Mesodermal cell (in vitro differentiated cells): ENCODE data around the gene SRA1.

ENCODE experiments used
- H3K27ac ChIP-seq: 2 replicates; pipeline ENCODE4 v1.7.0; 2013; ENCODE audit warnings: mild to moderate bottlenecking, low read depth, low read length, moderate library complexity; ENCODE audit not compliant: severe bottlenecking
- H3K36me3 ChIP-seq: 2 replicates; pipeline ENCODE4 v1.7.1; 2013; ENCODE audit warnings: mild to moderate bottlenecking, low read length, moderate library complexity; ENCODE audit not compliant: control insufficient read depth, insufficient read depth
- H3K4me1 ChIP-seq: one replicate; pipeline ENCODE4 v1.7.1; 2013; ENCODE audit warnings: mild to moderate bottlenecking, low read length; ENCODE audit not compliant: insufficient read depth, control insufficient read depth, poor library complexity, severe bottlenecking
- H3K4me3 ChIP-seq: 2 replicates; pipeline ENCODE4 v1.7.0; 2013; ENCODE audit warnings: low read length, control low read depth, mild to moderate bottlenecking; ENCODE audit not compliant: insufficient read depth, poor library complexity, severe bottlenecking; ENCODE audit errors: extremely low read depth
- H3K9me3 ChIP-seq: 2 replicates; pipeline ENCODE4 v1.7.1; 2013; ENCODE audit warnings: mild to moderate bottlenecking, low read length, moderate library complexity; ENCODE audit not compliant: control insufficient read depth
- WGBS, 2 experiments: methylation state at CpG; one replicate each; pipeline ENCODE4 v1.1.5; 2013; ENCODE audit warnings: missing lambda C conversion rate in 2 of 2; ENCODE audit not compliant: insufficient coverage in 2 of 2; 5-methylcytosine and 5-hydroxymethylcytosine counted together

SRA1 gene

GRCh38 chr5:140563596-140563995 is 6.3 kb upstream of the SRA1 start:
- Histone ChIP-seq H3K36me3 (peaks cover 36% of the 10 kb centered on the region), H3K27ac (no peak overlapping the region), H3K4me1 (peaks cover 12% of the 10 kb centered on the region), H3K9me3 (no peaks in the 10 kb centered on the region), H3K4me3 (peak overlapping the region; percentile 72)
- 92 to 97% methylated on average over 4 of the region's 8 CpGs for whole genome bisulfite sequencing, 2 experiments

GRCh38 chr5:140561753-140562523 is 4.7 kb upstream of the SRA1 start:
- Histone ChIP-seq H3K36me3 (peaks cover 31% of the 10 kb centered on the region), H3K4me1 (peaks cover 12% of the 10 kb centered on the region), H3K27ac (no peak overlapping the region), H3K9me3 (no peaks in the 10 kb centered on the region), H3K4me3 (no peak overlapping the region)
- WGBS, 2 experiments, result 89 to 100% methylated on average over 7 to 8 of the region's 10 CpGs

GRCh38 chr5:140560227-140560626 is 3.0 kb upstream of the SRA1 start:
- Histone ChIP-seq H3K9me3 (no peaks in the 10 kb centered on the region), H3K4me1 (peaks cover 14% of the 10 kb centered on the region), H3K36me3 (peaks cover 26% of the 10 kb centered on the region), H3K4me3 (no peak overlapping the region), H3K27ac (no peak overlapping the region)
- WGBS, 2 experiments, result 93 to 94% methylated on average over 7 to 10 of the region's 10 CpGs

GRCh38 chr5:140558542-140558941 is 1.3 kb upstream of the SRA1 start:
- Histone ChIP-seq H3K27ac (no peak overlapping the region), H3K4me3 (no peak overlapping the region), H3K4me1 (peaks cover 13% of the 10 kb centered on the region), H3K9me3 (no peaks in the 10 kb centered on the region), H3K36me3 (peaks cover 39% of the 10 kb centered on the region)
- 95 to 98% methylated on average over 6 to 8 of the region's 9 CpGs for WGBS, 2 experiments

GRCh38 chr5:140557965-140558364 is 692 bp upstream of the SRA1 start:
- peak overlapping the region; percentile 82 for H3K4me3 ChIP-seq
- WGBS, 2 experiments, result 100% methylated on average over 1 to 3 of the region's 3 CpGs
- no peaks in the 10 kb centered on the region for H3K9me3 ChIP-seq
- H3K4me1 ChIP-seq, result peaks cover 15% of the 10 kb centered on the region
- H3K36me3 ChIP-seq, result peaks cover 45% of the 10 kb centered on the region
- peak overlapping the region; percentile 84 for H3K27ac ChIP-seq

GRCh38 chr5:140556438-140556837 is 835 bp downstream of the SRA1 start:
- Histone ChIP-seq H3K9me3 (no peaks in the 10 kb centered on the region), H3K36me3 (peaks cover 54% of the 10 kb centered on the region), H3K27ac (no peak overlapping the region), H3K4me3 (peak overlapping the region; percentile 82), H3K4me1 (peaks cover 15% of the 10 kb centered on the region)
- 10 to 13% methylated on average over 2 to 3 of the region's 6 CpGs for WGBS, 2 experiments

- WGBS, 2 experiments, result 75% methylated on average over 1 of the region's 1 CpG; no CpG with 5 or more reads in 1 of the 2 experiments
- Histone ChIP-seq H3K36me3 (peaks cover 60% of the 10 kb centered on the region), H3K4me3 (peak overlapping the region; percentile 82), H3K27ac (no peak overlapping the region), H3K4me1 (peaks cover 15% of the 10 kb centered on the region), H3K9me3 (no peaks in the 10 kb centered on the region)
These were observed 1.4 kb downstream of the SRA1 start for GRCh38 chr5:140555747-140556312.

GRCh38 chr5:140554454-140554853 is 2.8 kb downstream of the SRA1 start:
- Histone ChIP-seq H3K4me3 (no peak overlapping the region), H3K9me3 (no peaks in the 10 kb centered on the region), H3K36me3 (peaks cover 69% of the 10 kb centered on the region), H3K4me1 (peaks cover 15% of the 10 kb centered on the region), H3K27ac (no peak overlapping the region)
- 91 to 94% methylated on average over 1 to 2 of the region's 2 CpGs for WGBS, 2 experiments

- H3K4me3 ChIP-seq, result no peak overlapping the region
- WGBS, 2 experiments, result 89 to 98% methylated on average over 2 of the region's 2 CpGs
- no peaks in the 10 kb centered on the region for H3K9me3 ChIP-seq
- peaks cover 76% of the 10 kb centered on the region for H3K36me3 ChIP-seq
- no peak overlapping the region for H3K27ac ChIP-seq
- peaks cover 15% of the 10 kb centered on the region for H3K4me1 ChIP-seq
These were observed 3.6 kb downstream of the SRA1 start for GRCh38 chr5:140553657-140554056.

GRCh38 chr5:140551872-140552271 is 5.4 kb downstream of the SRA1 start:
- Histone ChIP-seq H3K9me3 (no peaks in the 10 kb centered on the region), H3K4me1 (peaks cover 26% of the 10 kb centered on the region), H3K4me3 (no peak overlapping the region), H3K27ac (no peak overlapping the region), H3K36me3 (peaks cover 68% of the 10 kb centered on the region)
- 100% methylated on average over 1 of the region's 4 CpGs; no CpG with 5 or more reads in 1 of the 2 experiments for WGBS, 2 experiments
